Neural crest cell (in vitro differentiated cells): ENCODE measurements around the gene SH3GL2. TPM values are rescaled to one million over a fixed set of nuclear protein-coding genes. Genes with fewer than 3 reads are reported as not detected.

ENCODE experiments used
- DNase-seq: peaks from one replicate; pipeline ENCODE4 v3.0.0; 2021; ENCODE audit warnings: low read depth, mixed read lengths, low spot score
- H3K27ac Mint-ChIP-seq: one replicate; pipeline ENCODE4 v1.8.0; 2021; ENCODE audit warnings: mild to moderate bottlenecking, mixed read lengths; ENCODE audit not compliant: unreplicated experiment
- H3K27me3 Mint-ChIP-seq: 2 replicates; pipeline ENCODE4 v1.8.0; 2021; ENCODE audit warnings: low read depth, mild to moderate bottlenecking, mixed read lengths
- H3K36me3 Mint-ChIP-seq: 2 replicates; pipeline ENCODE4 v1.8.0; 2021; ENCODE audit warnings: low read depth, mild to moderate bottlenecking, mixed read lengths
- H3K4me1 Mint-ChIP-seq: 2 replicates; pipeline ENCODE4 v1.8.0; 2021; ENCODE audit warnings: mixed read lengths
- H3K4me3 Mint-ChIP-seq: one replicate; pipeline ENCODE4 v1.8.0; 2021; ENCODE audit warnings: mild to moderate bottlenecking, mixed read lengths
- H3K9me3 Mint-ChIP-seq: 2 replicates; pipeline ENCODE4 v1.8.0; 2021; ENCODE audit warnings: mixed read lengths
- total RNA-seq: library from RNA; stranded (reverse); gene quantifications from 2 replicates; pipeline ENCODE4 v1.2.1, GENCODE V29; 2021
- TF ChIP-seq, protein P1 (sequence below): fragments of 200-600 bp; sonication (generic); conservative IDR thresholded peaks from 2 replicates; pipeline ENCODE4 v1.5.0; 2021; ENCODE audit warnings: antibody characterized with exemption, mild to moderate bottlenecking

The SH3GL2 gene
- total RNA-seq, 1 donor from 2014 or later = 0.89 TPM

DNA sequence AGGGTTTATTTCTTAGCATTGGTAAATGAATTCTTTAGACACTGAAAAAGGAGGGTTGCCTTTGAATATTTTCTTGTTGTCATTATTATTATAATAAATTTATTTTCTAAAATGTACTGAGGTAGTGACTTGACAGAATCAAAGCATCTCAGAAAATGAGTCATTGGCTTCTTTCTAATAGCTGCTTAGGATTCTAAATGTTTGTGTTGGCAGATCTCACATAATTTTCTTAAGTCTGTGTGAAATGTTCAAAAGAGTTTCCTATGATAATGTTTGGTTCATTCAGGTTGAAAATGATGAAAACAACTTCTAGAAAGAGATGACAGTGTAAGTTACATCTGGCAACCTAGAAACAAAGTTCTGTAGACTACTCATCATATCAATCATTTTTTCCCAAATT is 69.7 kb downstream of the SH3GL2 start:
- H3K27me3 Mint-ChIP-seq = peaks cover 4% of the 10 kb centered on the region
- TF ChIP-seq, protein P1, sequence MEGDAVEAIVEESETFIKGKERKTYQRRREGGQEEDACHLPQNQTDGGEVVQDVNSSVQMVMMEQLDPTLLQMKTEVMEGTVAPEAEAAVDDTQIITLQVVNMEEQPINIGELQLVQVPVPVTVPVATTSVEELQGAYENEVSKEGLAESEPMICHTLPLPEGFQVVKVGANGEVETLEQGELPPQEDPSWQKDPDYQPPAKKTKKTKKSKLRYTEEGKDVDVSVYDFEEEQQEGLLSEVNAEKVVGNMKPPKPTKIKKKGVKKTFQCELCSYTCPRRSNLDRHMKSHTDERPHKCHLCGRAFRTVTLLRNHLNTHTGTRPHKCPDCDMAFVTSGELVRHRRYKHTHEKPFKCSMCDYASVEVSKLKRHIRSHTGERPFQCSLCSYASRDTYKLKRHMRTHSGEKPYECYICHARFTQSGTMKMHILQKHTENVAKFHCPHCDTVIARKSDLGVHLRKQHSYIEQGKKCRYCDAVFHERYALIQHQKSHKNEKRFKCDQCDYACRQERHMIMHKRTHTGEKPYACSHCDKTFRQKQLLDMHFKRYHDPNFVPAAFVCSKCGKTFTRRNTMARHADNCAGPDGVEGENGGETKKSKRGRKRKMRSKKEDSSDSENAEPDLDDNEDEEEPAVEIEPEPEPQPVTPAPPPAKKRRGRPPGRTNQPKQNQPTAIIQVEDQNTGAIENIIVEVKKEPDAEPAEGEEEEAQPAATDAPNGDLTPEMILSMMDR = no peak
- H3K4me3 Mint-ChIP-seq = no peak overlapping the region
- H3K36me3 Mint-ChIP-seq = peaks cover 15% of the 10 kb centered on the region
- no peak for DNase-seq
- H3K27ac Mint-ChIP-seq = no peak overlapping the region
- H3K4me1 Mint-ChIP-seq = no peaks in the 10 kb centered on the region
- peaks cover 18% of the 10 kb centered on the region for H3K9me3 Mint-ChIP-seq

DNA sequence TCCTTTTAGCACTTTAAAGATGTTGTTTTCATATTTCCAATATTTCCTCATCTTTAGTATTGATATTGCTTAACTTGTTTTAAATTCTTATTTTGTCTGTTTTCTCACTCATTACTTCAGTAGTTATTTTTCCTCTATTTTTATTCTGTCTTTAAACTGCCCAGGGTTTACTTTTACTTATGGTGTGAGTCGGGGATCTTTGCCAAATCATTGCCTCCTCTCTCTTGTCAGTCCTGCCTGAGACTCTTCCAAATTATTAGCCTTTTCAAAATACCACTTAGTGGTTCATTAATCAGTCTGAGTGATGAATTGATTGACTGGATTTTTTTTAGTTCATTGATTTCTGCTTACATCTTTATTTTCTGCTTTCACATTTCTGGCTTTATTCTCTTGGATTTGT is 72.9 kb downstream of the SH3GL2 start:
- no peak overlapping the region for H3K27ac Mint-ChIP-seq
- TF ChIP-seq, protein P1 = no peak
- H3K4me1 Mint-ChIP-seq = no peaks in the 10 kb centered on the region
- no peak for DNase-seq
- H3K27me3 Mint-ChIP-seq = no peaks in the 10 kb centered on the region
- H3K4me3 Mint-ChIP-seq = no peak overlapping the region
- H3K9me3 Mint-ChIP-seq = no peaks in the 10 kb centered on the region
- no peaks in the 10 kb centered on the region for H3K36me3 Mint-ChIP-seq

DNA sequence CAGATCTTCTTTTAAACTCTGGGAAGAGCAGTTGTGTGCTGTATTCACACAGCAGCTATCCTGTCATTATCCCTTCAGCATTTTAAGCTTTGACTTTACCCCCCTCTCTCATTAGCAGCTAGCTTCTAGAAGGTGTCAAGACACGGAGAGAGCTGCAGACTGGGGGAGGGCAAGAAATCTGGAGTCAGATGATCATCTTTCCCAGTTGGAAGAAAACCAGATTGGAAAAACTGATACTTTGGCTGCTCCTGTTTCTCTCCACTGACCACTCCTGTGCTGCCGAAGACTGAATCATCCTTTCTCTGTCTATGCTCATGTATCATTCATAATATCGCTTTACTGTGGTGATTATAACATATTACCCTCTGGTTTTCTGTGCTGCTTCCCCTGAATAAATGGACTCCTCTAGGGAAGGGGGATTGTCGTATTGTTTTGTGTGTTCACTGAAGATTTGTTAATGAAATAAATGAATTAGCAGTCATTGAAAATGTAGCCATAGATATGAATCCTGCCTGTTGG is 75.1 kb downstream of the SH3GL2 start:
- DNase-seq = no peak
- no peak overlapping the region for H3K4me3 Mint-ChIP-seq
- TF ChIP-seq, protein P1 = no peak
- no peak overlapping the region for H3K27ac Mint-ChIP-seq
- H3K9me3 Mint-ChIP-seq = no peaks in the 10 kb centered on the region
- no peaks in the 10 kb centered on the region for H3K36me3 Mint-ChIP-seq
- H3K27me3 Mint-ChIP-seq = no peaks in the 10 kb centered on the region
- H3K4me1 Mint-ChIP-seq = no peaks in the 10 kb centered on the region

DNA sequence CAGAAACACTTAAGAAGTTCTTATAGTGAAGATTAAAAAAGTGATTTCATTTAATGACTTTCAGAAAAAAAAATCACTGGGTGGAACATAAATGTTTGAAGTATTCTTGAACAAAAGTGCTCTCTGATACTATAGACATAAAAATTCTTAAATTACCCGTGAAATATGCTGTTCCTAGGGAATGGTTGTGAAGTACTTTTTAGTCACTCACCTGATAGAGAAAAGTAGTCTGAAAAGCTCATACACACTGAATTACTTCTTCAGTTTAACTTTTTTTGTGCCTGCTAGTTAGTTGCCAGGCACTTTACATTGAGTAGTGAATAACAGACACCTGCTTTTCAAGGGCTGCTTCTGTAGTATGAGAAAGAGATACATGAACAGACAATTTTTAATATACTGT is 78.0 kb downstream of the SH3GL2 start:
- H3K36me3 Mint-ChIP-seq = no peaks in the 10 kb centered on the region
- H3K9me3 Mint-ChIP-seq = peaks cover 2% of the 10 kb centered on the region
- H3K4me1 Mint-ChIP-seq = peaks cover 4% of the 10 kb centered on the region
- no peak overlapping the region for H3K4me3 Mint-ChIP-seq
- H3K27me3 Mint-ChIP-seq = no peaks in the 10 kb centered on the region
- DNase-seq = no peak
- no peak overlapping the region for H3K27ac Mint-ChIP-seq
- TF ChIP-seq, protein P1 = no peak

DNA sequence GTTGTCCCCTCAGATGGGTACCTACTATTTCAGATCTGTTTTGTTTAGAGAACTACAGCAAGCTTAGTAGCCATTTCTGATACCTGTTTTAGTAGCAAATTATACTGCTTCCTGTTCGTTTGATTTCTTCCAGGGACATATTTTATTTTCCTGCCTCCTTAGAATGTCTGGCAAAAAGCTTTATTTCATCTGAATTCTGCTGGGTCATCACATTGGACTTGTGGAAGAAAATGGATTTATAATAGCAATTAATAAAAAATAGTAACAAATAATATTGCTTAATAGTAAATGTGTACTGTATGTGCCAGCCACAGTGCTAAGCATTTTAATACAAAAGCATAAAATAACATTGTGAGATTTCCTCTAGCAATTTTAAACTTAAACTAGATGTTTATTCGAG is 79.4 kb downstream of the SH3GL2 start:
- DNase-seq = no peak
- peaks cover 4% of the 10 kb centered on the region for H3K4me1 Mint-ChIP-seq
- H3K4me3 Mint-ChIP-seq = no peak overlapping the region
- TF ChIP-seq, protein P1 = no peak
- H3K27ac Mint-ChIP-seq = no peak overlapping the region
- H3K27me3 Mint-ChIP-seq = no peaks in the 10 kb centered on the region
- H3K36me3 Mint-ChIP-seq = no peaks in the 10 kb centered on the region
- H3K9me3 Mint-ChIP-seq = peaks cover 2% of the 10 kb centered on the region

DNA sequence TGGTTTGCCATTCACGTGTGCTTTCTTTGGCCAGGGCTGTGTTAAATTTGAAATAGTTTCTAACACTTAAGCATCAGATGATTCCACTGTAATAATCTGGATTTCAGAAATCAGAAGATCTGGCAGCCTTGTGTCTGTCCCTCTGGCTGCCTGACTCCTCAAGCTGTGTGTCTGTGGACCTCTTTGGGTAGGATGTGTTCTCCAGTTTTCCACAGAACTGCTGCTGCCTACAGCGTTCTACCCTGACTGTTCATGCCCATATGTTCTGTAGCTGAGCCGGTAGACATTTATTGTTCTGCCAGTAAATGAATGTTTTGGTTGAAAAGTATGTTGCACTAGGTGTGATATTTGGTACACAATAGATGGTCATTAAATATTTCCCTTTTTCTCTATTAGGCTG is 81.3 kb downstream of the SH3GL2 start:
- H3K4me3 Mint-ChIP-seq = no peak overlapping the region
- peaks cover 4% of the 10 kb centered on the region for H3K4me1 Mint-ChIP-seq
- no peaks in the 10 kb centered on the region for H3K27me3 Mint-ChIP-seq
- H3K36me3 Mint-ChIP-seq = no peaks in the 10 kb centered on the region
- H3K9me3 Mint-ChIP-seq = peaks cover 2% of the 10 kb centered on the region
- TF ChIP-seq, protein P1 = no peak
- H3K27ac Mint-ChIP-seq = no peak overlapping the region
- DNase-seq = no peak
